Nephron progenitor cell (in vitro differentiated cells): ENCODE measurements around the gene TMEM59L.

Experiments
- DNase-seq: peaks from one replicate; pipeline ENCODE4 v3.0.0; 2021
- H3K27ac Mint-ChIP-seq: 2 replicates; pipeline ENCODE4 v1.8.0; 2021; ENCODE audit warnings: mild to moderate bottlenecking, moderate library complexity, mixed read lengths
- H3K27me3 Mint-ChIP-seq: 2 replicates; pipeline ENCODE4 v1.8.0; 2021; ENCODE audit warnings: mild to moderate bottlenecking, low read depth, mixed read lengths; ENCODE audit not compliant: poor library complexity
- H3K36me3 Mint-ChIP-seq: 2 replicates; pipeline ENCODE4 v1.8.0; 2021; ENCODE audit warnings: low read depth, mixed read lengths
- H3K4me1 Mint-ChIP-seq: 2 replicates; pipeline ENCODE4 v1.8.0; 2021; ENCODE audit warnings: mixed read lengths
- H3K4me3 Mint-ChIP-seq: 2 replicates; pipeline ENCODE4 v1.8.0; 2021; ENCODE audit warnings: mild to moderate bottlenecking, moderate library complexity, mixed read lengths
- H3K9me3 Mint-ChIP-seq: 2 replicates; pipeline ENCODE4 v1.8.0; 2021; ENCODE audit warnings: mild to moderate bottlenecking, moderate library complexity, mixed read lengths
- TF ChIP-seq, protein P1 (sequence below): fragments of 200-600 bp; sonication (generic); IDR thresholded peaks from 2 replicates; pipeline ENCODE4 v1.5.0; 2021; ENCODE audit warnings: antibody characterized with exemption

TMEM59L gene

DNA sequence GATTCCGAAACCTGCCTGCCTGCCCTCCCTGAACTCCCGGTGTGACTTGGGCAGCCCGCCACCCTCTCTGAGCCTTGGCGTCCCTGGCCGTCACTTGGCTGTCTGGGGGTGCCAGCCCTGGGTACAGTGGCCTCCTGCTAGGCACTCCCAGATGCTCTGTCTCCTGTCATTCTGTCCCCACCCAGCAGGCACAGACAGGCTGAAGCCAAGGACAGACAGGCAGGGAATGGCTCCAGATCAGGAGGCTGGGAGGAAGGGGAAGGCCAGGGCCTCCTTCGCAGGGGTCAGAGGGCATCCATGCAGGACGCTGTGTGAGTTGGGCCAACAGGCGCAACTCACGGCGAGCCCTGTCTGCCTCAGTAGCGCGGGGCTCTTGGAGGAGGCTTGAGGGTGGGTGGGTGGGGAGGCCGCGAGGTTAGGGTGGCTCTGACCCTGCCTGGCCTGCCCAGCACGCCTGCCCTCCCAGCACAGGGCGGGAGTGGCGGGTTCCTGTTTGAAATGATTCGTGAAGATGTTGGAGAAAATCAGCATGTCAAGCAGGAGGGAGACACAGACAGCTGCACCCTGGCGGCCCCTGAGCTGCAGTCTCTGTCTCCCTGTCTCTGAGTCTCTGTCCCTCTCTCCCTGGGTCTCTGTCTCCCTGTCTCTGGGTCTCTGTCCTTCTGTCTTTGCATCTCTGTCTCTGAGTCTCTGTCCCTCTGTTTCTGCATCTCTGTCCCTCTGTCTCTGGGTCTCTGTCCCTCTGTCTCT lies 43.8 kb downstream of the TMEM59L start:
- Mint-ChIP-seq H3K4me3 (no peak overlapping the region), H3K27ac (no peak overlapping the region), H3K36me3 (no peaks in the 10 kb centered on the region), H3K4me1 (peaks cover 65% of the 10 kb centered on the region), H3K9me3 (no peaks in the 10 kb centered on the region), H3K27me3 (peaks cover 12% of the 10 kb centered on the region)
- DNase-seq, result no peak
- TF ChIP-seq, protein P1, sequence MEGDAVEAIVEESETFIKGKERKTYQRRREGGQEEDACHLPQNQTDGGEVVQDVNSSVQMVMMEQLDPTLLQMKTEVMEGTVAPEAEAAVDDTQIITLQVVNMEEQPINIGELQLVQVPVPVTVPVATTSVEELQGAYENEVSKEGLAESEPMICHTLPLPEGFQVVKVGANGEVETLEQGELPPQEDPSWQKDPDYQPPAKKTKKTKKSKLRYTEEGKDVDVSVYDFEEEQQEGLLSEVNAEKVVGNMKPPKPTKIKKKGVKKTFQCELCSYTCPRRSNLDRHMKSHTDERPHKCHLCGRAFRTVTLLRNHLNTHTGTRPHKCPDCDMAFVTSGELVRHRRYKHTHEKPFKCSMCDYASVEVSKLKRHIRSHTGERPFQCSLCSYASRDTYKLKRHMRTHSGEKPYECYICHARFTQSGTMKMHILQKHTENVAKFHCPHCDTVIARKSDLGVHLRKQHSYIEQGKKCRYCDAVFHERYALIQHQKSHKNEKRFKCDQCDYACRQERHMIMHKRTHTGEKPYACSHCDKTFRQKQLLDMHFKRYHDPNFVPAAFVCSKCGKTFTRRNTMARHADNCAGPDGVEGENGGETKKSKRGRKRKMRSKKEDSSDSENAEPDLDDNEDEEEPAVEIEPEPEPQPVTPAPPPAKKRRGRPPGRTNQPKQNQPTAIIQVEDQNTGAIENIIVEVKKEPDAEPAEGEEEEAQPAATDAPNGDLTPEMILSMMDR, result no peak

DNA sequence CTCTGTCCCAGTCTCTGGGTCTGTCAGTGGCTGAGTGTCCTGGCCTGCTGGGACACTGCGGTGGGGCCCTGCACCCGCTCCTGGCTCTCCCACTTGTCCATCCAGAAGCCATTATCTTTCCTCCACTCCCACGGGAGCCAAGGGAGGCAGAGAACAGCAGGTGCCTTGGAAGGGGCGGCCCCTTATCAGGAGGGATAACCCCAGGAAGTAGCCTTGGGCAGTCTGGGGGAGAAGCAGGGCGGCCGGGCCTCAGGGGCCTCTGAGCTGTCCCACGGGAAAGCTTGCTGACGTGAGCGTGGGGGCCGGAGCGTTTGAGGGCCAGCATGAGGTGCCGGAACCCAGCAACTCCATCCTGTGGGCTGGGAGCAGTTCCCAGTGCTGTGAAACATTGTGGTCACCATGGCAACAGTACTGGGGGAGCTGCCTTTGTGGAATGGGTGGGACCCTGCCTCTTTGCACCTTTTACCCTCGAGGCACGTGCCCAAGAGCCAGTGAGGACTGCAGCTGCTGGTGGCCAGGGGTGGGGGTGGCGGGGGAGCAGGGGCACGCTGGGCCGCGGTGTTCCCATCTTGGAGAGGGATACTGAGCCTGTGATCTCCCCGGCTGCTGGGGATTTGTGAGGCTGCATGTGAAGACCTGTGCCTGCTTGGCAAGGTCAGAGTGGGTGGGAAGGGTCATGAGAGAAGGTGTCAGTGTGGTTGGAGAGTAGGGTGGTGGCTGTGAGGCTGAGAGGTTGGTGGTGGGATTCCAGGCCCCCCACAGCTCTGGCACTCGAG lies 45.1 kb downstream of the TMEM59L start:
- H3K36me3 Mint-ChIP-seq, result no peaks in the 10 kb centered on the region
- peak overlapping the region; percentile 42 for H3K27ac Mint-ChIP-seq
- peaks cover 12% of the 10 kb centered on the region for H3K27me3 Mint-ChIP-seq
- TF ChIP-seq, protein P1, result no peak
- H3K4me1 Mint-ChIP-seq, result peaks cover 65% of the 10 kb centered on the region
- H3K9me3 Mint-ChIP-seq, result no peaks in the 10 kb centered on the region
- DNase-seq, result no peak
- peak overlapping the region; percentile 30 for H3K4me3 Mint-ChIP-seq

DNA sequence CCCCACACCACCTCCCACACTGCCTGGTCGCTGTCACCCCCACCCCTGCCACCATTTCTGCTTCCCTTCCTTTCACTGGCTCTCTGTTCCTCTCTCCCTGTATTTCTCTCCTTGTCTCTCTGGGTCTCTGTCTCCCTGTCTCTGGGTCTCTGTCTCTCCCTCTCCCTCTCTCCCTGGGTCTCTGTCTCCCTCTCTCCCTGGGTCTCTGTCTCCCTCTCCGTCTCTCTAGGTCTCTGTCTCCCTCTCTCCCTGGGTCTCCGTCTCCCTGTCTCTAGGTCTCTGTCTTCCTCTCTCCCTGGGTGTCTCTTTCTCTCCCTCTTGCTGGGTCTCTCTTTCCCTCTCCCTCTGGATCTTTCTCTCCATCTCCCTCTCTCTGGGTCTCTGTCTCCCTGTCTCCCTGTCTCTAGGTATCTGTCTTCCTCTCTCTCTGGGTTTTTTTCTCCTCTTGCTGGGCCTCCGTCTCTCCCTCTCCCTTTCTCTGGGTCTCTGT lies 45.7 kb downstream of the TMEM59L start:
- Mint-ChIP-seq H3K4me3 (peak overlapping the region; percentile 25), H3K4me1 (peaks cover 71% of the 10 kb centered on the region), H3K9me3 (no peaks in the 10 kb centered on the region), H3K27me3 (peaks cover 12% of the 10 kb centered on the region), H3K27ac (peak overlapping the region; percentile 23), H3K36me3 (no peaks in the 10 kb centered on the region)
- TF ChIP-seq, protein P1, result no peak
- no peak for DNase-seq

DNA sequence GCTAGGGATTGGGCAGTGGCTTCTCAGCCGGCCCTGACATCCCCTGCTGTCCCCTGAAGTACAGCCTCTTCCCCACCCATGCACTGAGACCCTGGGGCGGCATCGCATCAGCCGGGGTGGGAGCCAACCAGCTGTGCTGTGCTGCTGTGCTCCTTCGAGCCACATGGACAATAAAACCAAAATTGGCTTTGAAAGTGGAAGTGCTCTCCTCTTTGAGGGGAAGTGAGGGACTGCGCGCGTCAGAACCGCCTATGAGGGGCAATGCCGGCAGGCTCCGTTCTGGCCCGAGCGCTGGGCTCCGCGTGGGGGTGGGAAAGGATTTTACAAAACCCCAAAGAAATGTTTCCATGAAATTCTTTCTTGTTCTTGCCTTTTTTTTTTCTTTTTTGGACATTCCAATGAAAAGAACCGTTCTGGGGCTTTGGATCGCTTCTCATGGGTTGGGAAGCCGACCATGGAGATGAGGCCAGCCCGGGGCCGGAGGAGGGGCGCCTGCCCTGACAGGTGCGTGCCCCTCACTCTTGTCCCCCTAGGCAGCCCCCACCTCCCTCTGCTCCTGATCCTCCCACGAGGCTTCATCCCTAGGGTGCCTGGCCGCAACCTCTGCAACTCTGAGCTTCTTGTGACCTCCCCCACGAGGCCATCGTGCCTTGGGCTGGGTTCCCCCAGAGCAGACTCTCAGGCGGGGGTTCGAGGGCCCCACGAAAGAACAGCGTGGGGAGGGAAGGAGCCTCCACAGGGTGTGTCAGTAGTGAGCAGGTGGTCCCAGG lies 46.8 kb downstream of the TMEM59L start:
- H3K27me3 Mint-ChIP-seq, result peaks cover 11% of the 10 kb centered on the region
- H3K36me3 Mint-ChIP-seq, result no peaks in the 10 kb centered on the region
- no peak overlapping the region for H3K27ac Mint-ChIP-seq
- DNase-seq, result no peak
- no peaks in the 10 kb centered on the region for H3K9me3 Mint-ChIP-seq
- H3K4me1 Mint-ChIP-seq, result peaks cover 79% of the 10 kb centered on the region
- no peak overlapping the region for H3K4me3 Mint-ChIP-seq
- TF ChIP-seq, protein P1, result no peak

DNA sequence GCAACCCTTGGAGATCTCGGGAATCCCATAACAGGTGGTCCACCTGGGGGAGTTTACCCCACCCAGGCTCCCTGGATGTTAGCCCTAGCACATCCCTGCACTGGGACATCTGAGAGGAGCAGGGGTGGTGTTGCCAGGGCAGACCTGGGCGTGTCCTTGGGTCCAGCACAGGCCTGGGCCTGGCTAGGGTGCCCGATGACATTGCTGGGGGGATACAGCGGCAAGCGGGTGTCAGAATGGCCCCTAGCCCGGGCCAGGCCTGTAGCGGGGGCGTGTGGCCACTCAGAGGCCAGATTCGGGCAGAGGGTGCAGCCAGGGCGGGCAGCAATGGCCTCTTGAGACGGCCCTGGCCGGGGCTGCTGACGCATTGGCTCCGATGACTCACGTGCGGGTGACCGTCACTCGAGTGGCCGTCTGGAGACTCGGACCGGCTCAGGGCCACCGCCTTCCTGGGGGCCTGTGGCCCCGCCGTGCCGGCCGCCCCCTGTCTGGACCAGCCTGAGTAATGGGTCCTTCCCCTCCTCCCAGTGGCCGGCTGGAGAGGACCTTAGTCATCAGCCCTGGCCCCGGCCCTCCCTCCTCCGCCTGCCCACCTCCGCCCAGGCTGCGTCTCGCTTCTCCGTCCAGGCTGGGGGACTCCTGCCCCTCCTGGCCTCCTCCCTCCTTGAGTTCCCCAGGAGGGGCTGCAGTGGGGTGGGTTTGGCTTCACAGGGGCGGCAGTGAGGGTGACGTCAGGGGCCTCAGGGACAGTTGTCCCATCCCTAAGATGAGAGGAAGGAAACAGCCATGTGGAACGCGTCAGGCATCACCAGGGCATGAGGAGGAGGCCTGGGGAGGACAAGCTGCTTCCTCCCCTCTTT lies 47.6 kb downstream of the TMEM59L start:
- no peaks in the 10 kb centered on the region for H3K9me3 Mint-ChIP-seq
- H3K4me1 Mint-ChIP-seq, result peaks cover 79% of the 10 kb centered on the region
- peaks cover 9% of the 10 kb centered on the region for H3K27me3 Mint-ChIP-seq
- H3K4me3 Mint-ChIP-seq, result no peak overlapping the region
- DNase-seq, result no peak
- TF ChIP-seq, protein P1, result no peak
- no peaks in the 10 kb centered on the region for H3K36me3 Mint-ChIP-seq
- no peak overlapping the region for H3K27ac Mint-ChIP-seq
